ENCODE data around the gene FAM171A1. TPM values are rescaled to one million over a fixed set of nuclear protein-coding genes. Genes with fewer than 3 reads are reported as not detected.
"Not testable (repeated sequence)": the region's sequence is repeated elsewhere in the genome, so short reads cannot be mapped to it uniquely, and the experiment has no call there.

The FAM171A1 gene
- total RNA-seq, 1 donor from 2014 or later: 51.9 TPM

DNA sequence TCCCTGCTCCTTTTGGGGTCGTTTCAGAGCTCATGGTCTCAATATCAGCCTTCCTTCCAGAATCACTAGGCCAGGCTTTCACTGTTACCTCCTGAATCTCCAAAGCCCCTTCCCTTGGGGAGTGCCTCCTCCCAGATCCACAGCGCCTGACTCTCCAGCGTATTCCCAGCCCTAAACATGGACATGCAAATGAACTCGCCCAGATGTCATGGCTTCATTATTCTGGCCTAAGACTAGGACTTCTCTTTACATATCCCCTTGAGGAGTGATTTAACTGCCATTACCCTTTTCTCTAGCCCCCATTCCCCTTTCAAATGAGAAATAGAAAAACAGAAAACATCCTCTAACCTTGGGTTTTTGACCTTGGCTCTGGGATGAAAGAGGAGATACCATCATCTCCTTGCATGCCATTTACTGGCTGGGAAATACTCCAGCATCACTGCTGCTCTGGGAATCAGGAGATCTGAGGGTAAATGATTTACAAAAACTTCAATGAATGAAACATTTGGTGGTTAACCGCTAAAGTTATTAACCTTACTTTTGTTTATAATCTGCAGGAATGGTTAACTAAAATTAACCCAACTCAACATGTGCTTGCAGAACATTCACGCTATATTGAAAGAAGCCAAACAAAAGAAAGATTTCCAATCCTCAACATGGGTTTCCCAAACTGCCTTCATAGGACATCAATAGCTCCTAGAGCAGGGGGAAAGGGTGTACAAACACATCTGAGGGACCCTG lies 37.0 kb downstream of the FAM171A1 start:
- no peaks in the 10 kb centered on the region for H3K9me3 ChIP-seq (ENCODE audit: insufficient read depth, low read depth, low read length)
- H2AFZ ChIP-seq (ENCODE audit: low read depth, low read length): no peak overlapping the region
- H3K9ac ChIP-seq (ENCODE audit: low read length): no peak overlapping the region
- H3K27ac Mint-ChIP-seq (ENCODE audit: unreplicated experiment): no peak overlapping the region
- no peaks in the 10 kb centered on the region for H3K27me3 ChIP-seq (ENCODE audit: insufficient read depth, low read length)
- H3K4me3 Mint-ChIP-seq (ENCODE audit: unreplicated experiment): peak overlapping the region; percentile 65
- H3K4me2 ChIP-seq (ENCODE audit: low read length): no peak overlapping the region
- peaks cover 13% of the 10 kb centered on the region for H3K4me1 Mint-ChIP-seq (ENCODE audit: low read depth, unreplicated experiment)
- peaks cover 64% of the 10 kb centered on the region for H3K79me2 ChIP-seq (ENCODE audit: insufficient read depth, low read length)
- H4K20me1 ChIP-seq (ENCODE audit: insufficient read depth, low read length): peaks cover 57% of the 10 kb centered on the region
- H3K27me3 Mint-ChIP-seq (ENCODE audit: low read depth, unreplicated experiment): no peaks in the 10 kb centered on the region
- DNase-seq (ENCODE audit: low read depth): peak; percentile 62
- H3K4me1 ChIP-seq (ENCODE audit: insufficient read depth, low read length): peaks cover 4% of the 10 kb centered on the region
- H3K27ac ChIP-seq (ENCODE audit: low read depth, low read length): no peak overlapping the region
- H3K36me3 Mint-ChIP-seq (ENCODE audit: low read depth, unreplicated experiment): no peaks in the 10 kb centered on the region
- no peak for TF ChIP-seq EZH2 (IDR thresholded peaks at IDR 0.05; ENCODE audit: insufficient read depth, low read length)
- TF ChIP-seq, protein P1, sequence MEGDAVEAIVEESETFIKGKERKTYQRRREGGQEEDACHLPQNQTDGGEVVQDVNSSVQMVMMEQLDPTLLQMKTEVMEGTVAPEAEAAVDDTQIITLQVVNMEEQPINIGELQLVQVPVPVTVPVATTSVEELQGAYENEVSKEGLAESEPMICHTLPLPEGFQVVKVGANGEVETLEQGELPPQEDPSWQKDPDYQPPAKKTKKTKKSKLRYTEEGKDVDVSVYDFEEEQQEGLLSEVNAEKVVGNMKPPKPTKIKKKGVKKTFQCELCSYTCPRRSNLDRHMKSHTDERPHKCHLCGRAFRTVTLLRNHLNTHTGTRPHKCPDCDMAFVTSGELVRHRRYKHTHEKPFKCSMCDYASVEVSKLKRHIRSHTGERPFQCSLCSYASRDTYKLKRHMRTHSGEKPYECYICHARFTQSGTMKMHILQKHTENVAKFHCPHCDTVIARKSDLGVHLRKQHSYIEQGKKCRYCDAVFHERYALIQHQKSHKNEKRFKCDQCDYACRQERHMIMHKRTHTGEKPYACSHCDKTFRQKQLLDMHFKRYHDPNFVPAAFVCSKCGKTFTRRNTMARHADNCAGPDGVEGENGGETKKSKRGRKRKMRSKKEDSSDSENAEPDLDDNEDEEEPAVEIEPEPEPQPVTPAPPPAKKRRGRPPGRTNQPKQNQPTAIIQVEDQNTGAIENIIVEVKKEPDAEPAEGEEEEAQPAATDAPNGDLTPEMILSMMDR (IDR thresholded peaks at IDR 0.05; ENCODE audit: insufficient read depth, low read depth, low read length): no peak
- H3K4me3 ChIP-seq (ENCODE audit: insufficient read depth, low read depth, low read length): no peak overlapping the region
- no peaks in the 10 kb centered on the region for H3K36me3 ChIP-seq (ENCODE audit: insufficient read depth, low read length)
- no peaks in the 10 kb centered on the region for H3K9me3 Mint-ChIP-seq (ENCODE audit: unreplicated experiment)
- FAIRE-seq: no peak

DNA sequence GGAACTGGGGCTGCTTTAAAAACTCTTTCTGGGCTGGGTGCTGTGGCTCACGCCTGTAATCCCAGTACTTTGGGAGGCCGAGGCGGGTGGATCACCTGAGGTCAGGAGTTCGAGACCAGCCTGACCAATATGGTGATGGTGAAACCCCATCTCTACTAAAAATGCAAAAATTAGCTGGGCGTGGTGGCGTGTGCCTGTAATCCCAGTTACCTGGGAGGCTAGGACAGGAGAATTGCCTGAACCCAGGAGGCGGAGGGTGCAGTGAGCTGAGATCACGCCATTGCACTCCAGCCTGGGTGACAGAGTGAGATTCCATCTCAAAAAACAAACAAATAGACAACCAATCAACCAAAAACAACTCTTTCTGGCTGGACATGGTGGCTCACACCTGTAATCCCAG lies 37.9 kb downstream of the FAM171A1 start:
- not testable (repeated sequence) for H3K4me3 ChIP-seq (ENCODE audit: insufficient read depth, low read depth, low read length); H2AFZ ChIP-seq (ENCODE audit: low read depth, low read length); H3K27me3 ChIP-seq (ENCODE audit: insufficient read depth, low read length); H3K4me1 ChIP-seq (ENCODE audit: insufficient read depth, low read length); DNase-seq (ENCODE audit: low read depth); H3K27me3 Mint-ChIP-seq (ENCODE audit: low read depth, unreplicated experiment); H3K4me3 Mint-ChIP-seq (ENCODE audit: unreplicated experiment); H3K4me2 ChIP-seq (ENCODE audit: low read length); H3K9me3 ChIP-seq (ENCODE audit: insufficient read depth, low read depth, low read length); H3K36me3 ChIP-seq (ENCODE audit: insufficient read depth, low read length); FAIRE-seq; H3K27ac Mint-ChIP-seq (ENCODE audit: unreplicated experiment); H3K9ac ChIP-seq (ENCODE audit: low read length); H3K36me3 Mint-ChIP-seq (ENCODE audit: low read depth, unreplicated experiment); H3K9me3 Mint-ChIP-seq (ENCODE audit: unreplicated experiment); H3K27ac ChIP-seq (ENCODE audit: low read depth, low read length)
- peaks cover 12% of the 10 kb centered on the region for H3K4me1 Mint-ChIP-seq (ENCODE audit: low read depth, unreplicated experiment)
- peaks cover 64% of the 10 kb centered on the region for H4K20me1 ChIP-seq (ENCODE audit: insufficient read depth, low read length)
- H3K79me2 ChIP-seq (ENCODE audit: insufficient read depth, low read length): peaks cover 64% of the 10 kb centered on the region

DNA sequence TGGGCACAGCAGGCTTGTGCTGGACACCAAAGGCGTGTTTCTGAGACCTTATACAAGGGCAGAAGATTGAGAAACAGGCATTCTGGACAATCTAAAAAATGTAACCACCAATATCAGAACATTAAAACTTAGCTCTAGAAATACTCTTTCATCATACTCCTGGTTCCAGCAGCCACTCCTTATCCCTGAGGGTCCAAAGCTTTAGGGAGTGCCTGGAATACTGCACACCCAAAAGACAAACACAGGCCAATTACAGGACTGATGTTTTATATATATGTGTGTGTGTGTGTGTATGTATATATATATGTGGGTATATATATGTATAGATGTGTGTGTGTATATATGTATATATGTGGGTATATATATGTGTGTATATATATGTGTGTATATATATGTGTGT lies 39.6 kb downstream of the FAM171A1 start:
- no peak overlapping the region for H3K4me2 ChIP-seq (ENCODE audit: low read length)
- no peaks in the 10 kb centered on the region for H3K9me3 ChIP-seq (ENCODE audit: insufficient read depth, low read depth, low read length)
- Mint-ChIP-seq H3K4me1 (ENCODE audit: low read depth, unreplicated experiment) (peaks cover 12% of the 10 kb centered on the region), H3K27me3 (ENCODE audit: low read depth, unreplicated experiment) (no peaks in the 10 kb centered on the region), H3K9me3 (ENCODE audit: unreplicated experiment) (no peaks in the 10 kb centered on the region), H3K36me3 (ENCODE audit: low read depth, unreplicated experiment) (peaks cover 3% of the 10 kb centered on the region), H3K4me3 (ENCODE audit: unreplicated experiment) (no peak overlapping the region), H3K27ac (ENCODE audit: unreplicated experiment) (no peak overlapping the region)
- no peak overlapping the region for H2AFZ ChIP-seq (ENCODE audit: low read depth, low read length)
- no peak for FAIRE-seq
- peaks cover 5% of the 10 kb centered on the region for H3K4me1 ChIP-seq (ENCODE audit: insufficient read depth, low read length)
- H3K9ac ChIP-seq (ENCODE audit: low read length): no peak overlapping the region
- no peak overlapping the region for H3K27ac ChIP-seq (ENCODE audit: low read depth, low read length)
- no peak for DNase-seq (ENCODE audit: low read depth)
- peaks cover 62% of the 10 kb centered on the region for H4K20me1 ChIP-seq (ENCODE audit: insufficient read depth, low read length)
- TF ChIP-seq, protein P1 (IDR thresholded peaks at IDR 0.05; ENCODE audit: insufficient read depth, low read depth, low read length): no peak
- no peak for TF ChIP-seq EZH2 (IDR thresholded peaks at IDR 0.05; ENCODE audit: insufficient read depth, low read length)
- H3K36me3 ChIP-seq (ENCODE audit: insufficient read depth, low read length): no peaks in the 10 kb centered on the region
- H3K79me2 ChIP-seq (ENCODE audit: insufficient read depth, low read length): peaks cover 56% of the 10 kb centered on the region
- no peaks in the 10 kb centered on the region for H3K27me3 ChIP-seq (ENCODE audit: insufficient read depth, low read length)
- no peak overlapping the region for H3K4me3 ChIP-seq (ENCODE audit: insufficient read depth, low read depth, low read length)

Data from astrocyte (in vitro differentiated cells and primary cell).